Activated naive CD8-positive, alpha-beta T cell (primary cell): ENCODE data around the gene SLC9A6.
"Not testable (repeated sequence)": the region's sequence is repeated elsewhere in the genome, so short reads cannot be mapped to it uniquely, and the experiment has no call there.

Source experiments
- H3K27ac Mint-ChIP-seq: one replicate; pipeline ENCODE4 v1.8.0; 2021; ENCODE audit warnings: mixed read lengths
- H3K27me3 Mint-ChIP-seq: one replicate; pipeline ENCODE4 v1.8.0; 2021; ENCODE audit warnings: mixed read lengths
- H3K36me3 Mint-ChIP-seq: one replicate; pipeline ENCODE4 v1.8.0; 2021; ENCODE audit warnings: mixed read lengths
- H3K4me1 Mint-ChIP-seq: one replicate; pipeline ENCODE4 v1.8.0; 2021; ENCODE audit warnings: low read depth, mixed read lengths
- H3K4me3 Mint-ChIP-seq: one replicate; pipeline ENCODE4 v1.8.0; 2021; ENCODE audit warnings: mild to moderate bottlenecking, mixed read lengths
- H3K9me3 Mint-ChIP-seq: one replicate; pipeline ENCODE4 v1.8.0; 2021; ENCODE audit warnings: low read depth, mixed read lengths

Gene SLC9A6

DNA sequence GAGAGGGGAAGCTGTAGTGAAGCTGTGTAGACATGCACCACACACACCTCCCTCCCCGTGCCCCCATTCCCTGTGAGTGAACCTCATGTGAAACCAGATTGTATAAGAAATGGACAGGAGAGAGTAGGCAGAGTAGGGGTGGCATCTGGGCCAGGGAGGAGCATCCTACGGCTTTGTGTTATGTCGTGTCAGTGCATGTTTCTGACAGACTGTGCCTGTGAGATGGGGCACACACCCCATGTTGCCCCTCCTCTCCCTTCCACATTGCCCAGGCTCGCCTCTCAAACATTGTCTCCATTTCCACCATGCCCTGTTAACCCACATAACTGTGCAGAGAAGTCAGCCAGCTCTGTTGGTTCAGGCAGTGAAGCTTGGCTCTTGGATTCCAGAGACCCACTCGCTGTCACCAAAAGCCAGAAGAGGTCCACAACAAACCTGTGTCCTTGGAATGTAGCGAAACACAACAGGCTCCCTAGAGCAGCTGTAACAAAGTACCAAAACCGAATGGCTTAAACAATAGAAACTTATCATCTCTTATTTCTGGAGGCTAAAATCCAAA lies 56.1 kb downstream of the SLC9A6 start:
- H3K4me1 Mint-ChIP-seq: no peaks in the 10 kb centered on the region
- no peaks in the 10 kb centered on the region for H3K36me3 Mint-ChIP-seq
- no peak overlapping the region for H3K4me3 Mint-ChIP-seq
- no peaks in the 10 kb centered on the region for H3K27me3 Mint-ChIP-seq
- no peak overlapping the region for H3K27ac Mint-ChIP-seq
- no peaks in the 10 kb centered on the region for H3K9me3 Mint-ChIP-seq

DNA sequence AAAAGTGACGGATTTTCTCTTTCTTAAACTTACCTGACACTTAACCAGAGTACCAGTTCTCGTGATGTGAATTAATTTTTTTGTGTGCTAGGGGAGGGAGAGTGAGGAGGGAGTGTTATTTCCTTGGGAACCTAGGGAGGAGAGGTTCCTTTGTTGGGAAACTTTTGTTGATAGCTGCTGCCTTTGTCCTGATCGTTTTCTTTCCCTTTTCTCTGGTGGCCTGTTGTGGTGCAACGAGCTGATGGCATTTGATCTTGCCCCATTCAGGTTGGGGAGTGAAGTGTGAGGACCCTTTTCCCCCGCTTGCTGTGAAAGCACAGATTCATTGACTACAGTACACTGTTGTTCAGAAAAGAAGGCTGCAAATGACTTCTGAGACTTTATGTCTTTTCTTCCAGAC lies 59.8 kb downstream of the SLC9A6 start:
- no peaks in the 10 kb centered on the region for H3K4me1 Mint-ChIP-seq
- H3K4me3 Mint-ChIP-seq: no peak overlapping the region
- no peaks in the 10 kb centered on the region for H3K9me3 Mint-ChIP-seq
- H3K36me3 Mint-ChIP-seq: no peaks in the 10 kb centered on the region
- H3K27me3 Mint-ChIP-seq: no peaks in the 10 kb centered on the region
- H3K27ac Mint-ChIP-seq: no peak overlapping the region

DNA sequence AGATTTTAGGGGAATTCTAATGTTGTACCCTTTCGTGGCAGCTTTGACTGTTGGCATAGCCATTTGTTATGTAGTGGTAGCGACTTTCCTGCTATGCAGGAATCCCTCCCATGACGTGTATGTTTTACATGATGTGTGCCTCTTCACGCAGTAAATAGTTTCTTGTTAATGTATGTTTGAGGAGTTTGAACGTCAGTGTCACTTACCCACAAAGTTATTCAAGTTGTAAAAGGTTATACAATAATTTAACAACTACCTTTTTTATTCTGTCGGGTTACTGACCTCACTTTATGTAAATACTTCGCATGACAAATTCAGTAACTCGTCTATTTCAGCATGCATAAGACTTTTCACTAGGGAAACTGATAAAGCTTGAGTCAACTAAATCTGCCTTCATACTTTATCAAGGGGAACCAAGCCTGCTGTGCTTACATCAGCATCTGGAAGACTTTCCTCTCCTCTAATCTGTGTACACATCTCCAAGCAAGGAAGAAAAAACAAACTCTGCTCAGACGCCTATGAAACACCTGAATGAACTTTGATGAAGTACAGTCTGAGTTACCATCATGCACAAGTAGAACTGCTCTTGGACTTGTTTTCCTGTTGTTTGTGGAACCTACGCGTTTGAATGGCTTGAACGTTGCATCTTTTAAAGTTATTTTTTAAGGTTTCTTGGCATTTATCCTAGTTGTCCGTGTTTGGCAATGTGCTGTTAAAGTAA lies 61.2 kb downstream of the SLC9A6 start:
- Mint-ChIP-seq H3K4me1 (no peaks in the 10 kb centered on the region), H3K4me3 (no peak overlapping the region), H3K27ac (no peak overlapping the region), H3K9me3 (no peaks in the 10 kb centered on the region), H3K36me3 (no peaks in the 10 kb centered on the region), H3K27me3 (no peaks in the 10 kb centered on the region)

DNA sequence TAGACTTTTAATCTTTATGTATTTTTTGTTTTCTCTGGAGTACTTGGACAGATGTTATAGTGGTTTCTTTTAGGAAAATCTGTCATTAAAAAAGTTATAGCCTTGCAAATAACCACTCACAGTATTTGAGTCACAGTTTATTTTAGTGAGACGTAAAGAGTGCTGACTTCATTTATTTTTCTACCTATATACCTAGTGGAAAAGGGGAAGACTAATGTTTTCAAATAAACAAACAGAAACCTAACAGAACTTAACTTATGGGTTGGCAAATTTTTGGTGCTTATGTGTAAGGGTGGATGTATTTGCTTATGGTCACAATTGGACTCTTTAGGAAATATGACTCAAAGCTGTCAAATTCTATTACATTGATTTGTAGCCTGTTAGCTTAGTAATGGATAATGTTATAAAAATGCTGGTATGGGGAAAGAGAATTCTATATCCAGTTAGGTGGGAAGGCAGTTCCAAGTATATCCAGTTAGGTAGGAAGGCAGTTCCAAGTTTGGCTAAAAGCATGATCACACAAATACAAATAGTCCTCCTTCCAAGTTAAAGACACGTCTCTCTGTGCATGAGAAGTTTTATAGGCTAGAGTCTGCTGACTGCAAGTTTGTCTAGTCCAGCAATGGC lies 61.9 kb downstream of the SLC9A6 start:
- H3K27ac Mint-ChIP-seq: no peak overlapping the region
- no peak overlapping the region for H3K4me3 Mint-ChIP-seq
- no peaks in the 10 kb centered on the region for H3K36me3 Mint-ChIP-seq
- H3K9me3 Mint-ChIP-seq: no peaks in the 10 kb centered on the region
- H3K27me3 Mint-ChIP-seq: no peaks in the 10 kb centered on the region
- no peaks in the 10 kb centered on the region for H3K4me1 Mint-ChIP-seq

- H3K4me3 Mint-ChIP-seq: no peak overlapping the region
- H3K9me3 Mint-ChIP-seq: no peaks in the 10 kb centered on the region
- no peak overlapping the region for H3K27ac Mint-ChIP-seq
- H3K27me3 Mint-ChIP-seq: no peaks in the 10 kb centered on the region
- H3K36me3 Mint-ChIP-seq: no peaks in the 10 kb centered on the region
- H3K4me1 Mint-ChIP-seq: no peaks in the 10 kb centered on the region
Observed at GRCh38 chrX:136047969-136048368, 62.7 kb downstream of the SLC9A6 start.

DNA sequence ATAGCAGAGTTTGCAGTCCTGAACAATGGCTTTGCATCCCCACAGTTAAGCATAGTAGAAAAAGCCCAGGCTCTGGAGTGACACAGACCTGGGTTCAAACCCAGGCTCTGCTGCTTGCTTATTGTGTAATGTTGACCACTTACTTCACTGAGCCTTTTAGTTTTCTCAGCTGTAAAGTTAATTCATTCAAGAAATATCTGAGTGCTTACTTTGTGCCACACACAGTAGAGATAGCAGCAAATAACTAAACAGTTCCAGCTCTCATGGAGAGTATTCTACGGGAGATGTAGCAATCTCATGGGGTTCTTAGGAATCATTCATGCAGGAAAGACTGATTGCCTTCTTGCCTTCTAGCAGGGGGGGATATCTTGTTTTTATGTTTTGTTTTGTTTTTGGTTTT lies 63.2 kb downstream of the SLC9A6 start:
- H3K9me3 Mint-ChIP-seq: no peaks in the 10 kb centered on the region
- no peak overlapping the region for H3K4me3 Mint-ChIP-seq
- no peak overlapping the region for H3K27ac Mint-ChIP-seq
- H3K36me3 Mint-ChIP-seq: no peaks in the 10 kb centered on the region
- no peaks in the 10 kb centered on the region for H3K27me3 Mint-ChIP-seq
- H3K4me1 Mint-ChIP-seq: no peaks in the 10 kb centered on the region

- Mint-ChIP-seq H3K4me1 (no peaks in the 10 kb centered on the region), H3K27me3 (no peaks in the 10 kb centered on the region), H3K27ac (no peak overlapping the region), H3K36me3 (no peaks in the 10 kb centered on the region), H3K9me3 (no peaks in the 10 kb centered on the region), H3K4me3 (no peak overlapping the region)
Observed at GRCh38 chrX:136049608-136050007, 64.4 kb downstream of the SLC9A6 start.

GRCh38 chrX:136050875-136051274 lies 65.6 kb downstream of the SLC9A6 start:
- not testable (repeated sequence) for H3K27me3 Mint-ChIP-seq, H3K4me3 Mint-ChIP-seq, H3K4me1 Mint-ChIP-seq

GRCh38 chrX:136051611-136052010 lies 66.4 kb downstream of the SLC9A6 start:
- Mint-ChIP-seq H3K36me3 (no peaks in the 10 kb centered on the region), H3K27ac (no peak overlapping the region), H3K4me1 (peaks cover 4% of the 10 kb centered on the region), H3K4me3 (no peak overlapping the region), H3K27me3 (no peaks in the 10 kb centered on the region), H3K9me3 (no peaks in the 10 kb centered on the region)

More at GRCh38 chrX:136050875-136051274, 65.6 kb downstream of the SLC9A6 start:
- H3K36me3 Mint-ChIP-seq, H3K27ac Mint-ChIP-seq, H3K9me3 Mint-ChIP-seq: not testable (repeated sequence)

DNA sequence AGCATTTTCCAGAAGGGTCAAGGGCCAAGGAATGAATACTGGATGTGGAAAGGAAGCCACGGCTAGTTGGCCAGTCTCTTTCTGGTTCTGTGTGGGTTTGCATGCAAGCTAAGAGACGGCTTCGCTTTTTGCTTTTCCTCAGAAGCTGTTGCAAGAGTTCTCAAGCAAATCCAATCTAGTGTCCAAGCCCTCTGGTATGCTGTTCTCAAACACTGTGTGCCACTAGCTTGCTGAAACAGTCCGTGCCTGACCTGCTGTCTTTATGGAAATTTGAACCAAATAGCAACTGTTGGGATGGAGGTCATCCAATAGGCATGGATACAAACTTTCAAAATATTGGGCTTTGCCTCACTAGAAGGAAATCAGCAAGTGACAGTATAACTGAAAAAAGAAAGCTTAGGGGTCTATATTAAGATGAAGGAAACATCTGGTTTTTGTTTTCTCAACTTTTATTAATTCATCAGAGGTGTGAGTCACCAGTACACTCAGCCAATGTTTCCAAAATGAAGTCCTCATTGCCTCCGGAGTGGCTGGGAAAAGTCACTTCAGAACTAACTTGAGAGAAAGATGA lies 70.5 kb downstream of the SLC9A6 start:
- Mint-ChIP-seq H3K27me3 (no peaks in the 10 kb centered on the region), H3K4me1 (peaks cover 14% of the 10 kb centered on the region), H3K27ac (no peak overlapping the region), H3K9me3 (no peaks in the 10 kb centered on the region), H3K36me3 (no peaks in the 10 kb centered on the region), H3K4me3 (no peak overlapping the region)

GRCh38 chrX:136057567-136057966 lies 72.3 kb downstream of the SLC9A6 start:
- no peaks in the 10 kb centered on the region for H3K9me3 Mint-ChIP-seq
- H3K4me1 Mint-ChIP-seq: peaks cover 14% of the 10 kb centered on the region
- no peaks in the 10 kb centered on the region for H3K36me3 Mint-ChIP-seq
- no peak overlapping the region for H3K4me3 Mint-ChIP-seq
- no peaks in the 10 kb centered on the region for H3K27me3 Mint-ChIP-seq
- H3K27ac Mint-ChIP-seq: no peak overlapping the region

GRCh38 chrX:136059350-136059749 lies 74.1 kb downstream of the SLC9A6 start:
- no peaks in the 10 kb centered on the region for H3K27me3 Mint-ChIP-seq
- peaks cover 19% of the 10 kb centered on the region for H3K4me1 Mint-ChIP-seq
- no peaks in the 10 kb centered on the region for H3K36me3 Mint-ChIP-seq
- H3K27ac Mint-ChIP-seq: no peak overlapping the region
- no peaks in the 10 kb centered on the region for H3K9me3 Mint-ChIP-seq
- no peak overlapping the region for H3K4me3 Mint-ChIP-seq

DNA sequence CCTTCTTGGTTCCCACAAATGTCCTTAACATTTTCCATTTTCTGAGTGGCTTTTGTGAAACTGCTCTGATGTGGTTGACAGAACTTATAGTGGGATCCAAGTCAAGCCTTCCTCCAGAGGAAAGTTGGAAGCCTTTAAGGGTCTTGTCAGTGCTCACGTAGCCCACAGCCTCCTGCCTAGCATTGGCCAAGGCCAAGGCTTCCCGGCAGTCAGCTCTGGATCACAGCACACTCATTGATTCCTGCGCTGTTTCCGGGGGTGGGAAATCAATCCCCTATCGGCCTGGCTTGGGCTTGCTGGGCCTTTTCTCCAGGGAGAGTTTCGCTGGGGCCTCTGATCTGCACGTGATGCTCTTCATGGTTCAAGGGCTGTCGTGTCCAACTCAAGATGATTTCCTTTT lies 76.1 kb downstream of the SLC9A6 start:
- no peaks in the 10 kb centered on the region for H3K9me3 Mint-ChIP-seq
- H3K36me3 Mint-ChIP-seq: no peaks in the 10 kb centered on the region
- peaks cover 30% of the 10 kb centered on the region for H3K4me1 Mint-ChIP-seq
- no peak overlapping the region for H3K4me3 Mint-ChIP-seq
- H3K27me3 Mint-ChIP-seq: no peaks in the 10 kb centered on the region
- no peak overlapping the region for H3K27ac Mint-ChIP-seq

GRCh38 chrX:136061696-136062095 lies 76.5 kb downstream of the SLC9A6 start:
- no peak overlapping the region for H3K27ac Mint-ChIP-seq
- peaks cover 26% of the 10 kb centered on the region for H3K4me1 Mint-ChIP-seq
- no peaks in the 10 kb centered on the region for H3K27me3 Mint-ChIP-seq
- no peak overlapping the region for H3K4me3 Mint-ChIP-seq
- H3K9me3 Mint-ChIP-seq: no peaks in the 10 kb centered on the region
- no peaks in the 10 kb centered on the region for H3K36me3 Mint-ChIP-seq

GRCh38 chrX:136063340-136064079 lies 78.3 kb downstream of the SLC9A6 start:
- H3K27ac Mint-ChIP-seq: no peak overlapping the region
- H3K27me3 Mint-ChIP-seq: no peaks in the 10 kb centered on the region
- no peaks in the 10 kb centered on the region for H3K36me3 Mint-ChIP-seq
- H3K4me1 Mint-ChIP-seq: peaks cover 17% of the 10 kb centered on the region
- no peak overlapping the region for H3K4me3 Mint-ChIP-seq
- H3K9me3 Mint-ChIP-seq: no peaks in the 10 kb centered on the region
